Keratinocyte (primary cell): ENCODE results near the gene SVOP.

ENCODE experiments used
- CTCF ChIP-seq, 3 experiments: IDR thresholded peaks in 1 of 3; conservative IDR thresholded peaks in 1 of 3; optimal IDR thresholded peaks in 1 of 3; 2 replicates in 2 of 3; 3 replicates in 1 of 3; pipeline versions ENCODE3 to v1.5.1; 2011; ENCODE audit warnings: low read length in 3 of 3, mild to moderate bottlenecking in 3 of 3, moderate library complexity in 2 of 3, control low read depth in 1 of 3, inconsistent platforms in 1 of 3; ENCODE audit not compliant: insufficient read depth in 2 of 3; ENCODE audit errors: extremely low read depth in 1 of 3
- EZH2 ChIP-seq: IDR thresholded peaks from one replicate; pipeline ENCODE4 v1.6.1; 2012; ENCODE audit warnings: inconsistent platforms, mild to moderate bottlenecking, low read length, moderate library complexity

GRCh38 chr12:108916336-108916735, 104.5 kb downstream of the SVOP start:
- TF ChIP-seq CTCF (optimal IDR thresholded peaks at IDR 0.05 in 1 of 3, IDR thresholded peaks at IDR 0.05 in 1 of 3, conservative IDR thresholded peaks at IDR 0.05 in 1 of 3; ENCODE audit: extremely low read depth in 1 of 3, insufficient read depth in 2 of 3, low read length in 3 of 3) = no peak
- no peak for TF ChIP-seq EZH2
